Urinary bladder (tissue), 4 donors: ENCODE measurements around the gene RAB6A. TPM values are rescaled to one million over a fixed set of nuclear protein-coding genes. Genes with fewer than 3 reads are reported as not detected.
A peak's percentile ranks its signal among the peaks of the same experiment; 100 is the strongest.

Source experiments
- DNase-seq: peaks from one replicate; pipeline ENCODE4 v3.0.0-alpha.2; 2015; ENCODE audit errors: extremely low spot score
- H3K27ac ChIP-seq: one replicate; pipeline ENCODE4 v1.5.1; 2013; ENCODE audit warnings: low read depth, mild to moderate bottlenecking, moderate library complexity
- H3K36me3 ChIP-seq: one replicate; pipeline ENCODE4 v1.6.1; 2013; ENCODE audit warnings: mild to moderate bottlenecking, moderate library complexity; ENCODE audit not compliant: insufficient read depth
- H3K4me1 ChIP-seq: one replicate; pipeline ENCODE4 v1.6.1; 2013; ENCODE audit warnings: mild to moderate bottlenecking, moderate library complexity; ENCODE audit not compliant: insufficient read depth
- H3K4me3 ChIP-seq: one replicate; pipeline ENCODE4 v1.5.1; 2013; ENCODE audit warnings: low read depth, low read length
- WGBS: extraction: QIAGEN DNeasy Blood & Tissue Kit; methylation state at CpG from one replicate; pipeline ENCODE4 v1.1.7; 2013; 5-methylcytosine and 5-hydroxymethylcytosine counted together
- polyA plus RNA-seq: library from polyadenylated mRNA; stranded (reverse); fragments of 200-250 nt; gene quantifications from one replicate; pipeline ENCODE4 v1.2.3, GENCODE V29; 2013
- total RNA-seq: library from RNA; depleted of rRNA; stranded (reverse); fragments of >200 nt; gene quantifications from one replicate; pipeline ENCODE4 v1.2.3, GENCODE V29; 2014
- donor health status: healthy with polysubstance abuse.
- donor health status: healthy.

The RAB6A gene
- total and polyA plus RNA-seq, 2 donors = 96.0 to 106 TPM

GRCh38 chr11:73651661-73652045 lies 109.2 kb downstream of the RAB6A start:
- Histone ChIP-seq H3K27ac (no peak overlapping the region), H3K4me3 (no peak overlapping the region), H3K4me1 (peaks cover 2% of the 10 kb centered on the region), H3K36me3 (no peaks in the 10 kb centered on the region)
- DNase-seq = no peak
- WGBS = 94% methylated on average over 9 of the region's 9 CpGs

GRCh38 chr11:73651252-73651651 lies 109.6 kb downstream of the RAB6A start:
- 97% methylated on average over 5 of the region's 5 CpGs for WGBS
- Histone ChIP-seq H3K4me1 (peaks cover 2% of the 10 kb centered on the region), H3K4me3 (no peak overlapping the region), H3K36me3 (no peaks in the 10 kb centered on the region), H3K27ac (no peak overlapping the region)
- no peak for DNase-seq

- H3K4me1 ChIP-seq = peaks cover 2% of the 10 kb centered on the region
- no peak for DNase-seq
- WGBS = 89% methylated on average over 14 of the region's 14 CpGs
- H3K4me3 ChIP-seq = no peak overlapping the region
- no peaks in the 10 kb centered on the region for H3K36me3 ChIP-seq
- H3K27ac ChIP-seq = no peak overlapping the region
Measured at GRCh38 chr11:73650400-73650799, 110.5 kb downstream of the RAB6A start.

- H3K27ac ChIP-seq = no peak overlapping the region
- H3K4me1 ChIP-seq = peaks cover 2% of the 10 kb centered on the region
- no peak overlapping the region for H3K4me3 ChIP-seq
- 62% methylated on average over 9 of the region's 9 CpGs for WGBS
- DNase-seq = no peak
- no peaks in the 10 kb centered on the region for H3K36me3 ChIP-seq
Measured at GRCh38 chr11:73649206-73649605, 111.7 kb downstream of the RAB6A start.

- Histone ChIP-seq H3K4me3 (no peak overlapping the region), H3K27ac (no peak overlapping the region), H3K36me3 (no peaks in the 10 kb centered on the region), H3K4me1 (peaks cover 2% of the 10 kb centered on the region)
- 65% methylated on average over 8 of the region's 8 CpGs for WGBS
- no peak for DNase-seq
Measured at GRCh38 chr11:73648571-73649046, 112.3 kb downstream of the RAB6A start.

- DNase-seq = no peak
- no peak overlapping the region for H3K4me3 ChIP-seq
- H3K27ac ChIP-seq = no peak overlapping the region
- 88% methylated on average over 9 of the region's 9 CpGs for WGBS
- peaks cover 2% of the 10 kb centered on the region for H3K4me1 ChIP-seq
- H3K36me3 ChIP-seq = no peaks in the 10 kb centered on the region
Measured at GRCh38 chr11:73648121-73648520, 112.8 kb downstream of the RAB6A start.

- Histone ChIP-seq H3K4me3 (peak overlapping the region; percentile 7), H3K27ac (no peak overlapping the region), H3K36me3 (no peaks in the 10 kb centered on the region), H3K4me1 (peaks cover 2% of the 10 kb centered on the region)
- DNase-seq = peak; percentile 49
- 12% methylated on average over 23 of the region's 23 CpGs for WGBS
Measured at GRCh38 chr11:73647459-73648100, 113.3 kb downstream of the RAB6A start.

- H3K4me1 ChIP-seq = peaks cover 2% of the 10 kb centered on the region
- no peaks in the 10 kb centered on the region for H3K36me3 ChIP-seq
- peak within 1 kb of the TSS; percentile 7 for H3K4me3 ChIP-seq
- DNase-seq = no peak
- H3K27ac ChIP-seq = no peak within 1 kb of the TSS
- 45% methylated on average over 26 of the region's 26 CpGs for WGBS
Measured at GRCh38 chr11:73645972-73646631, 114.8 kb downstream of the RAB6A start, which contains the start of gene PLEKHB1. TSS of gene PLEKHB1 (plus strand) at chr11:73646581. CDS start at chr11:73646609, 28 bp downstream.

GRCh38 chr11:73645121-73645969 lies 115.5 kb downstream of the RAB6A start:
- H3K27ac ChIP-seq = no peak overlapping the region
- 47% methylated on average over 16 of the region's 16 CpGs for WGBS
- DNase-seq = no peak
- no peak overlapping the region for H3K4me3 ChIP-seq
- H3K4me1 ChIP-seq = peaks cover 2% of the 10 kb centered on the region
- no peaks in the 10 kb centered on the region for H3K36me3 ChIP-seq

GRCh38 chr11:73641668-73642067 lies 119.2 kb downstream of the RAB6A start:
- Histone ChIP-seq H3K36me3 (no peaks in the 10 kb centered on the region), H3K27ac (no peak overlapping the region), H3K4me1 (no peaks in the 10 kb centered on the region), H3K4me3 (no peak overlapping the region)
- no peak for DNase-seq

GRCh38 chr11:73640592-73640991 lies 120.3 kb downstream of the RAB6A start:
- 51% methylated on average over 2 of the region's 2 CpGs for WGBS
- no peak for DNase-seq
- no peak overlapping the region for H3K4me3 ChIP-seq
- no peak overlapping the region for H3K27ac ChIP-seq
- H3K36me3 ChIP-seq = no peaks in the 10 kb centered on the region
- no peaks in the 10 kb centered on the region for H3K4me1 ChIP-seq

GRCh38 chr11:73637012-73637411 lies 123.9 kb downstream of the RAB6A start:
- Histone ChIP-seq H3K36me3 (no peaks in the 10 kb centered on the region), H3K27ac (no peak overlapping the region), H3K4me1 (no peaks in the 10 kb centered on the region), H3K4me3 (no peak overlapping the region)
- WGBS = 66% methylated on average over 1 of the region's 1 CpG
- no peak for DNase-seq

GRCh38 chr11:73636249-73636648 lies 124.6 kb downstream of the RAB6A start:
- WGBS = 94% methylated on average over 5 of the region's 5 CpGs
- H3K36me3 ChIP-seq = no peaks in the 10 kb centered on the region
- H3K4me3 ChIP-seq = no peak overlapping the region
- no peaks in the 10 kb centered on the region for H3K4me1 ChIP-seq
- no peak for DNase-seq
- H3K27ac ChIP-seq = no peak overlapping the region
